OCI-LY1 (cell line): ENCODE data around the gene ADAMTS10.
"Not testable (repeated sequence)": the region's sequence is repeated elsewhere in the genome, so short reads cannot be mapped to it uniquely, and the experiment has no call there.

ENCODE experiments used
- H2AFZ ChIP-seq: fragments of 200-600 bp; sonication (generic), shearing (Covaris generic); 2 replicates; pipeline ENCODE4 v1.6.0; 2014; ENCODE audit warnings: antibody characterized with exemption, mild to moderate bottlenecking, low read length
- H3F3A ChIP-seq: fragments of 200-600 bp; sonication (generic), shearing (Covaris generic); 2 replicates; pipeline ENCODE4 v1.6.0; 2014; ENCODE audit warnings: mild to moderate bottlenecking, antibody characterized with exemption, low read length, moderate library complexity; ENCODE audit not compliant: insufficient read depth
- H3K27ac ChIP-seq: fragments of 200-600 bp; sonication (generic); 2 replicates; pipeline ENCODE4 v1.5.1; 2014; ENCODE audit warnings: low read length, mixed run types, mild to moderate bottlenecking, low read depth; ENCODE audit not compliant: poor library complexity, severe bottlenecking
- H3K27me3 ChIP-seq: fragments of 200-600 bp; sonication (generic); 2 replicates; pipeline ENCODE4 v1.6.0; 2014; ENCODE audit warnings: antibody characterized with exemption, mild to moderate bottlenecking, low read length, moderate library complexity; ENCODE audit not compliant: insufficient read depth
- H3K36me3 ChIP-seq: fragments of 200-600 bp; sonication (generic); 2 replicates; pipeline ENCODE4 v1.6.1; 2014; ENCODE audit warnings: mild to moderate bottlenecking, antibody characterized with exemption, low read length, moderate library complexity, mixed read lengths; ENCODE audit not compliant: insufficient read depth
- H3K4me1 ChIP-seq: fragments of 200-600 bp; sonication (generic); 2 replicates; pipeline ENCODE4 v1.5.1; 2014; ENCODE audit warnings: mild to moderate bottlenecking, low read length, moderate library complexity; ENCODE audit not compliant: insufficient read depth, severe bottlenecking
- H3K4me2 ChIP-seq: fragments of 200-600 bp; sonication (generic), shearing (Covaris generic); 2 replicates; pipeline ENCODE4 v1.6.1; 2014; ENCODE audit warnings: low read length
- H3K4me3 ChIP-seq: fragments of 200-600 bp; sonication (generic); 2 replicates; pipeline ENCODE4 v1.5.1; 2014; ENCODE audit warnings: low read length, low read depth, mild to moderate bottlenecking, mixed read lengths; ENCODE audit not compliant: poor library complexity, severe bottlenecking
- H3K79me2 ChIP-seq: fragments of 200-600 bp; shearing (Covaris generic); 2 replicates; pipeline ENCODE4 v1.6.1; 2016; ENCODE audit warnings: mixed run types, low read length, mixed read lengths; ENCODE audit not compliant: insufficient read depth
- H3K9ac ChIP-seq: fragments of 200-600 bp; sonication (generic), shearing (Covaris generic); 2 replicates; pipeline ENCODE4 v1.6.1; 2014; ENCODE audit warnings: mild to moderate bottlenecking, low read length, mixed read lengths
- H3K9me2 ChIP-seq: fragments of 200-600 bp; sonication (generic), shearing (Covaris generic); 2 replicates; pipeline ENCODE4 v1.6.1; 2014; ENCODE audit warnings: low read depth, mild to moderate bottlenecking, low read length, mixed read lengths
- H3K9me3 ChIP-seq: fragments of 200-600 bp; shearing (Covaris generic); 2 replicates; pipeline ENCODE4 v1.6.1; 2014; ENCODE audit warnings: low read length, mixed read lengths
- H4K20me1 ChIP-seq: fragments of 200-600 bp; sonication (generic), shearing (Covaris generic); 2 replicates; pipeline ENCODE4 v1.6.0; 2016; ENCODE audit warnings: mild to moderate bottlenecking, low read length; ENCODE audit not compliant: insufficient read depth
- CTCF ChIP-seq: fragments of 200-600 bp; sonication (generic), shearing (Covaris generic); IDR thresholded peaks from 2 replicates; pipeline ENCODE4 v1.5.1; 2017; ENCODE audit warnings: mild to moderate bottlenecking, antibody characterized with exemption, low read length, moderate library complexity, mixed read lengths
- EZH2 ChIP-seq: fragments of 200-600 bp; sonication (generic), shearing (Covaris generic); IDR thresholded peaks from 2 replicates; pipeline ENCODE4 v1.8.0; 2017; ENCODE audit warnings: borderline replicate concordance, mixed run types, mild to moderate bottlenecking, antibody characterized with exemption, low read length, moderate library complexity, mixed read lengths

ADAMTS10 gene

GRCh38 chr19:8638078-8638619 lies 27.6 kb upstream of the ADAMTS10 start:
- Histone ChIP-seq H3K4me1 (no peaks in the 10 kb centered on the region), H3F3A (no peaks in the 10 kb centered on the region), H3K27ac (no peak overlapping the region), H3K9me3 (no peaks in the 10 kb centered on the region), H3K9me2 (no peaks in the 10 kb centered on the region), H3K4me2 (no peak overlapping the region), H3K79me2 (no peaks in the 10 kb centered on the region), H3K9ac (no peak overlapping the region), H3K36me3 (no peaks in the 10 kb centered on the region), H3K4me3 (no peak overlapping the region), H2AFZ (no peak overlapping the region), H4K20me1 (no peaks in the 10 kb centered on the region), H3K27me3 (no peaks in the 10 kb centered on the region; the same call in 1 of the 2 replicates)
- TF ChIP-seq EZH2 (no peak), CTCF (no peak)

- not testable (repeated sequence) for H3K27ac ChIP-seq
Measured at GRCh38 chr19:8637070-8637469, 26.6 kb upstream of the ADAMTS10 start.

GRCh38 chr19:8635422-8635821 lies 24.9 kb upstream of the ADAMTS10 start:
- H3K9me2 ChIP-seq: no peaks in the 10 kb centered on the region
- H3F3A ChIP-seq: no peaks in the 10 kb centered on the region
- H2AFZ ChIP-seq: no peak overlapping the region
- H4K20me1 ChIP-seq: no peaks in the 10 kb centered on the region
- H3K4me3 ChIP-seq: no peak overlapping the region
- no peaks in the 10 kb centered on the region for H3K4me1 ChIP-seq
- H3K36me3 ChIP-seq: no peaks in the 10 kb centered on the region
- no peak overlapping the region for H3K4me2 ChIP-seq
- no peaks in the 10 kb centered on the region for H3K9me3 ChIP-seq
- no peak overlapping the region for H3K27ac ChIP-seq
- TF ChIP-seq EZH2: no peak
- no peak for TF ChIP-seq CTCF
- no peaks in the 10 kb centered on the region for H3K79me2 ChIP-seq
- no peaks in the 10 kb centered on the region; the same call in 1 of the 2 replicates for H3K27me3 ChIP-seq
- H3K9ac ChIP-seq: no peak overlapping the region

More at GRCh38 chr19:8637070-8637469, 26.6 kb upstream of the ADAMTS10 start:
- H2AFZ ChIP-seq, H3K4me3 ChIP-seq, H3K9me2 ChIP-seq, H3K36me3 ChIP-seq, H3K4me2 ChIP-seq, H3K9ac ChIP-seq, H3K27me3 ChIP-seq, H3F3A ChIP-seq, H3K4me1 ChIP-seq, H4K20me1 ChIP-seq, H3K9me3 ChIP-seq, H3K79me2 ChIP-seq: not testable (repeated sequence)

- TF ChIP-seq EZH2: no peak
- TF ChIP-seq CTCF: no peak
- no peaks in the 10 kb centered on the region for H3K79me2 ChIP-seq
- no peak overlapping the region for H3K4me3 ChIP-seq
- no peak overlapping the region for H3K4me2 ChIP-seq
- H3K9me2 ChIP-seq: no peaks in the 10 kb centered on the region
- H2AFZ ChIP-seq: no peak overlapping the region
- no peak overlapping the region for H3K9ac ChIP-seq
- H3K27me3 ChIP-seq: 0 out of 2 replicates have a peak, but pooled peaks cover 3% of the 10 kb centered on the region
- no peaks in the 10 kb centered on the region for H3F3A ChIP-seq
- H3K9me3 ChIP-seq: no peaks in the 10 kb centered on the region
- no peaks in the 10 kb centered on the region for H3K4me1 ChIP-seq
- H4K20me1 ChIP-seq: no peaks in the 10 kb centered on the region
- no peak overlapping the region for H3K27ac ChIP-seq
- no peaks in the 10 kb centered on the region for H3K36me3 ChIP-seq
Measured at GRCh38 chr19:8631425-8631819, 20.9 kb upstream of the ADAMTS10 start.
